Measurements from ENCODE around the gene CTSO.

GRCh38 chr4:155956461-155956860, 2.8 kb upstream of the CTSO start:
- TF ChIP-seq CTCF (conservative IDR thresholded peaks at IDR 0.05; ENCODE audit: low read length) = no peak
- TF ChIP-seq EZH2phosphoT487 (IDR thresholded peaks at IDR 0.05; ENCODE audit: borderline replicate concordance) = no peak

Measured in Loucy (cell line).